GM23248 (cell line): Measurements from ENCODE around the gene OTOP3.

Source experiments
- EZH2 ChIP-seq: fragments of 200-600 bp; sonication (generic); IDR thresholded peaks from 2 replicates; pipeline ENCODE4 v1.6.1; 2018; ENCODE audit warnings: antibody characterized with exemption, mild to moderate bottlenecking; ENCODE audit not compliant: insufficient read depth, poor library complexity, severe bottlenecking
- EZH2phosphoT487 ChIP-seq: fragments of 200-600 bp; sonication (generic); IDR thresholded peaks from 2 replicates; pipeline ENCODE4 v1.6.1; 2018; ENCODE audit warnings: antibody characterized with exemption, moderate library complexity, mild to moderate bottlenecking, low read depth; ENCODE audit not compliant: insufficient read depth

DNA sequence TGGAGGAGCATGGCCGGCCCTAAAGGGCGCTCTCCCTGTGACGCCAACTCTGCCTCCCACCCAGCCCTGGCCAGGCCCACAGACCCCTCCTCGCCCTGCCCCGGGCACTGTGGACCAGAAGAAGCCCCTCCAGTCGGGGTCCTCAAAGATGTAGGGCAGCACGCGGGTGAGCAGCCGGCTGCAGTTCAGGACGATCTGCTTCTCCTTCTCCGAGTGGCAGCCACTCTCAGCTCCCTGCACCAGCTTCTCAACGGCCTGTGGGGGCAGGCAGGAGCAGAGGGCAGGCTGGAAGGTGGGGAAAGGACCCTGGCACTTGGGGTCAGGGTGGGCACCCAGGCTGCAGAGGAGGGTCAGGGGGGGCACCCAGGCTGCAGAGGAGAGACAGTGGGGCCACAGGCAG is 28.0 kb downstream of the OTOP3 start:
- TF ChIP-seq EZH2: no peak
- TF ChIP-seq EZH2phosphoT487: no peak
